Activated naive CD4-positive, alpha-beta T cell treated with anti-CD3 and anti-CD28 coated beads, Interleukin-2, amount 50 U/mL, for 24 hours (primary cell): ENCODE measurements around the gene EDN3.

Experiments
- H3K27ac Mint-ChIP-seq: one replicate; pipeline ENCODE4 v1.8.0; 2021; ENCODE audit warnings: mild to moderate bottlenecking, mixed read lengths
- H3K27me3 Mint-ChIP-seq: one replicate; pipeline ENCODE4 v1.8.0; 2021; ENCODE audit warnings: mixed read lengths
- H3K36me3 Mint-ChIP-seq: one replicate; pipeline ENCODE4 v1.8.0; 2021; ENCODE audit warnings: mixed read lengths
- H3K4me1 Mint-ChIP-seq: one replicate; pipeline ENCODE4 v1.8.0; 2021; ENCODE audit warnings: mixed read lengths
- H3K4me3 Mint-ChIP-seq: one replicate; pipeline ENCODE4 v1.8.0; 2021; ENCODE audit warnings: mild to moderate bottlenecking, mixed read lengths
- H3K9me3 Mint-ChIP-seq: one replicate; pipeline ENCODE4 v1.8.0; 2021; ENCODE audit warnings: mixed read lengths

EDN3 gene

GRCh38 chr20:59295531-59295930 is 4.9 kb upstream of the EDN3 start:
- Mint-ChIP-seq H3K36me3 (no peaks in the 10 kb centered on the region), H3K4me1 (no peaks in the 10 kb centered on the region), H3K9me3 (no peaks in the 10 kb centered on the region), H3K27ac (no peak overlapping the region), H3K4me3 (no peak overlapping the region), H3K27me3 (peaks cover 8% of the 10 kb centered on the region)

- no peaks in the 10 kb centered on the region for H3K36me3 Mint-ChIP-seq
- H3K4me1 Mint-ChIP-seq, result no peaks in the 10 kb centered on the region
- H3K27ac Mint-ChIP-seq, result no peak overlapping the region
- H3K9me3 Mint-ChIP-seq, result no peaks in the 10 kb centered on the region
- no peak overlapping the region for H3K4me3 Mint-ChIP-seq
- H3K27me3 Mint-ChIP-seq, result peaks cover 10% of the 10 kb centered on the region
Observed at GRCh38 chr20:59297686-59298085, 2.7 kb upstream of the EDN3 start.

GRCh38 chr20:59299945-59300332 is 472 bp upstream of the EDN3 start:
- no peaks in the 10 kb centered on the region for H3K9me3 Mint-ChIP-seq
- no peaks in the 10 kb centered on the region for H3K4me1 Mint-ChIP-seq
- H3K4me3 Mint-ChIP-seq, result no peak overlapping the region
- H3K27ac Mint-ChIP-seq, result no peak overlapping the region
- no peaks in the 10 kb centered on the region for H3K36me3 Mint-ChIP-seq
- H3K27me3 Mint-ChIP-seq, result peaks cover 13% of the 10 kb centered on the region

- Mint-ChIP-seq H3K27ac (no peak overlapping the region), H3K4me3 (no peak overlapping the region), H3K27me3 (peaks cover 13% of the 10 kb centered on the region), H3K4me1 (no peaks in the 10 kb centered on the region), H3K9me3 (no peaks in the 10 kb centered on the region), H3K36me3 (no peaks in the 10 kb centered on the region)
Observed at GRCh38 chr20:59301343-59302007, 1.1 kb downstream of the EDN3 start.

GRCh38 chr20:59305908-59306655 is 5.7 kb downstream of the EDN3 start:
- Mint-ChIP-seq H3K27ac (no peak overlapping the region), H3K4me3 (no peak overlapping the region), H3K27me3 (peaks cover 5% of the 10 kb centered on the region), H3K36me3 (no peaks in the 10 kb centered on the region), H3K4me1 (no peaks in the 10 kb centered on the region), H3K9me3 (no peaks in the 10 kb centered on the region)

GRCh38 chr20:59307270-59307669 is 6.9 kb downstream of the EDN3 start:
- Mint-ChIP-seq H3K4me3 (no peak overlapping the region), H3K27ac (no peak overlapping the region), H3K27me3 (peaks cover 3% of the 10 kb centered on the region), H3K36me3 (no peaks in the 10 kb centered on the region), H3K9me3 (no peaks in the 10 kb centered on the region), H3K4me1 (no peaks in the 10 kb centered on the region)

GRCh38 chr20:59308493-59309201 is 8.2 kb downstream of the EDN3 start:
- Mint-ChIP-seq H3K4me1 (no peaks in the 10 kb centered on the region), H3K27me3 (no peaks in the 10 kb centered on the region), H3K36me3 (no peaks in the 10 kb centered on the region), H3K27ac (no peak overlapping the region), H3K4me3 (no peak overlapping the region), H3K9me3 (no peaks in the 10 kb centered on the region)

GRCh38 chr20:59309218-59309617 is 8.8 kb downstream of the EDN3 start:
- Mint-ChIP-seq H3K27ac (no peak overlapping the region), H3K4me1 (no peaks in the 10 kb centered on the region), H3K4me3 (no peak overlapping the region), H3K27me3 (no peaks in the 10 kb centered on the region), H3K36me3 (no peaks in the 10 kb centered on the region), H3K9me3 (no peaks in the 10 kb centered on the region)

- no peaks in the 10 kb centered on the region for H3K27me3 Mint-ChIP-seq
- H3K9me3 Mint-ChIP-seq, result no peaks in the 10 kb centered on the region
- no peak overlapping the region for H3K27ac Mint-ChIP-seq
- H3K4me3 Mint-ChIP-seq, result no peak overlapping the region
- no peaks in the 10 kb centered on the region for H3K4me1 Mint-ChIP-seq
- no peaks in the 10 kb centered on the region for H3K36me3 Mint-ChIP-seq
Observed at GRCh38 chr20:59314997-59315396, 14.6 kb downstream of the EDN3 start.

- no peaks in the 10 kb centered on the region for H3K4me1 Mint-ChIP-seq
- H3K9me3 Mint-ChIP-seq, result no peaks in the 10 kb centered on the region
- no peaks in the 10 kb centered on the region for H3K27me3 Mint-ChIP-seq
- no peak overlapping the region for H3K4me3 Mint-ChIP-seq
- H3K27ac Mint-ChIP-seq, result no peak overlapping the region
- no peaks in the 10 kb centered on the region for H3K36me3 Mint-ChIP-seq
Observed at GRCh38 chr20:59316911-59317731, 16.7 kb downstream of the EDN3 start.

GRCh38 chr20:59318201-59318790 is 17.9 kb downstream of the EDN3 start:
- no peaks in the 10 kb centered on the region for H3K27me3 Mint-ChIP-seq
- H3K36me3 Mint-ChIP-seq, result no peaks in the 10 kb centered on the region
- no peaks in the 10 kb centered on the region for H3K9me3 Mint-ChIP-seq
- no peak overlapping the region for H3K4me3 Mint-ChIP-seq
- no peak overlapping the region for H3K27ac Mint-ChIP-seq
- H3K4me1 Mint-ChIP-seq, result no peaks in the 10 kb centered on the region

GRCh38 chr20:59318803-59319202 is 18.4 kb downstream of the EDN3 start:
- no peaks in the 10 kb centered on the region for H3K36me3 Mint-ChIP-seq
- no peaks in the 10 kb centered on the region for H3K9me3 Mint-ChIP-seq
- H3K4me1 Mint-ChIP-seq, result no peaks in the 10 kb centered on the region
- no peak overlapping the region for H3K27ac Mint-ChIP-seq
- no peaks in the 10 kb centered on the region for H3K27me3 Mint-ChIP-seq
- H3K4me3 Mint-ChIP-seq, result no peak overlapping the region

GRCh38 chr20:59320426-59320825 is 20.0 kb downstream of the EDN3 start:
- Mint-ChIP-seq H3K27ac (no peak overlapping the region), H3K36me3 (no peaks in the 10 kb centered on the region), H3K4me1 (no peaks in the 10 kb centered on the region), H3K27me3 (no peaks in the 10 kb centered on the region), H3K4me3 (no peak overlapping the region), H3K9me3 (no peaks in the 10 kb centered on the region)

- Mint-ChIP-seq H3K36me3 (no peaks in the 10 kb centered on the region), H3K4me1 (no peaks in the 10 kb centered on the region), H3K27me3 (no peaks in the 10 kb centered on the region), H3K27ac (no peak overlapping the region), H3K9me3 (no peaks in the 10 kb centered on the region), H3K4me3 (no peak overlapping the region)
Observed at GRCh38 chr20:59320854-59321647, 20.6 kb downstream of the EDN3 start.

- no peaks in the 10 kb centered on the region for H3K27me3 Mint-ChIP-seq
- no peaks in the 10 kb centered on the region for H3K4me1 Mint-ChIP-seq
- no peak overlapping the region for H3K4me3 Mint-ChIP-seq
- no peaks in the 10 kb centered on the region for H3K36me3 Mint-ChIP-seq
- H3K9me3 Mint-ChIP-seq, result no peaks in the 10 kb centered on the region
- no peak overlapping the region for H3K27ac Mint-ChIP-seq
Observed at GRCh38 chr20:59322081-59322480, 21.7 kb downstream of the EDN3 start.
